Kidney (tissue), 14 donors: ENCODE results near the gene EIF3A. TPM values are rescaled to one million over a fixed set of nuclear protein-coding genes. Genes with fewer than 3 reads are reported as not detected.

Experiments used
- DNase-seq, 5 donors: peaks; one replicate each; pipeline ENCODE4 v3.0.0-alpha.2; 2013 to 2020
- FAIRE-seq: peaks from 2 replicates; lab custom pipeline; 2012; peaks lifted over from hg19 to GRCh38; lab: Jason Lieb, UNC
- H3K27ac ChIP-seq, 2 donors: one replicate each; pipeline ENCODE4 v1.7.0; 2013; ENCODE audit warnings: low read depth in 2 of 2, low read length in 2 of 2, inconsistent platforms in 1 of 2
- H3K27me3 ChIP-seq: one replicate; pipeline ENCODE4 v1.7.1; 2013; ENCODE audit warnings: low read length, inconsistent platforms; ENCODE audit not compliant: control insufficient read depth, insufficient read depth
- H3K36me3 ChIP-seq, 3 donors: one replicate each; pipeline versions ENCODE4 v1.7.0 to v1.7.1; 2013; ENCODE audit warnings: low read length in 3 of 3, control low read depth in 1 of 3, inconsistent platforms in 1 of 3; ENCODE audit not compliant: insufficient read depth in 3 of 3, control insufficient read depth in 2 of 3
- H3K4me1 ChIP-seq, 3 donors: one replicate each; pipeline versions ENCODE4 v1.7.0 to v1.7.1; 2013; ENCODE audit warnings: low read length in 3 of 3, inconsistent platforms in 1 of 3, low read depth in 1 of 3; ENCODE audit not compliant: control insufficient read depth in 2 of 3, insufficient read depth in 2 of 3
- H3K4me3 ChIP-seq, 3 donors: one replicate each; pipeline versions ENCODE4 v1.7.0 to v1.8.1; 2013; ENCODE audit warnings: low read length in 3 of 3, control low read depth in 1 of 3, inconsistent platforms in 1 of 3
- H3K9ac ChIP-seq, 3 donors: one replicate each; pipeline versions ENCODE4 v1.7.0 to v1.7.1; 2013; ENCODE audit warnings: low read length in 3 of 3, control low read depth in 1 of 3, inconsistent platforms in 1 of 3
- H3K9me3 ChIP-seq, 3 donors: one replicate each; pipeline versions ENCODE4 v1.7.0 to v1.7.1; 2013; ENCODE audit warnings: low read length in 3 of 3, control low read depth in 1 of 3, inconsistent platforms in 1 of 3; ENCODE audit not compliant: control insufficient read depth in 2 of 3, insufficient read depth in 1 of 3
- CTCF ChIP-seq: IDR thresholded peaks from 3 replicates; pipeline ENCODE4 v1.5.1; 2012; ENCODE audit warnings: mild to moderate bottlenecking, moderate library complexity, borderline replicate concordance; ENCODE audit not compliant: insufficient read depth; ENCODE audit errors: extremely low read depth
- intact Hi-C: fragments of 100-400 bp; cut with DNase I; formaldehyde crosslinking; loops from one replicate; pipeline ENCODE4 v1.11.1; 2022
- polyA plus RNA-seq: library from polyadenylated mRNA; stranded (reverse); fragments of 350-450 nt; fragmentation: Illumina TruSeq; extraction: RNeasy Lipid Tissue Mini Kit (QIAGEN cat#74804); gene quantifications from one replicate; pipeline ENCODE4 v1.2.3, GENCODE V29; 2014; ENCODE audit warnings: low read depth, low replicate concordance; ENCODE audit not compliant: insufficient read depth
- total RNA-seq: library from RNA; stranded (reverse); fragmentation: NEBNext Ultra II Directional; extraction: Animal tissue kit (Norgen Biotek cat#: 25700); gene quantifications from one replicate; pipeline ENCODE4 v1.2.1, GENCODE V29; 2021
- donor health status: control.
- donor health status: control.
- donor health status: control.
- donor health status: control.
- donor health status: control.
- donor health status: DM: yes; HTN: yes; CAD: no.
- donor health status: Normal renal cell carcinoma (clear cell type).

EIF3A gene
- total and polyA plus RNA-seq, 2 donors from 2014 or later = 24.9 to 95.6 TPM

DNA sequence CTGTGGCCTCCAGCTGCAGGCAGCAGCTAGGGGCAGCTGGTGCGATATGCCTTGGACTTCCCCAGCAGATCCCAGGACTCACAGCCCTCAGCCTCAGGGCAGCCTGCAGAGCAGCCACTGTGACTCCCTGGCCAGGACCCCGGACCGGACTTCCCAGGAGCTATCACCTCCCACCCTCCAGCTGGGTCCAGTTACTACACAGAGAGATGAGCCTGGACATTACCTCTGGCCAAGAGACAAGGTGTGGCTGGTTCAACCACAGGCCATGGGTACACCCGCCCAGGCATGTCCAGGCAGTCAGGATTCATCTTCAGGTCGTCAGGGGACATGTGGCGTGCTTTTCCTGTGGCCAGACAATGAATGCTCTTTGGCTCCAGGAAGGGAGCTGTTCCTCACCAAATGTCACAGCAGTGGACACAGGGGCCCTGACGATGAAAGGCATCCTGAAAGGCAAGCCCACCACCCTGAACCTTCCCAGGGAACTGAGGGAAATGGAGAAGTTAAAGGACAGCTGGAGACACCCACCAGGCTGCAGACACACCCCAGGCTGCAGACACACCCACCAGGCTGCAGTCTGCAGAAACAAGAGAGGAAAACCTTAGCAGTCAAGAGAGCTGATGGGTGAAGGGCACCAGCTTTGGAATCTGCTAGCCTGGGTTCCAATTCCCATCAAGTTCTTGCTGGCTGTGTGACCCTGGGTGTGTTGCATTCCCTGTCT is 76.9 kb downstream of the EIF3A start:
- intact Hi-C loops = no loop called here
- no peak for TF ChIP-seq CTCF
- no peak for DNase-seq

GRCh38 chr10:119001717-119002500 is 78.7 kb downstream of the EIF3A start:
- no peak for TF ChIP-seq CTCF
- Histone ChIP-seq H3K4me1 (no peaks in the 10 kb centered on the region), H3K9ac (no peak overlapping the region), H3K4me3 (no peak overlapping the region), H3K9me3 (no peaks in the 10 kb centered on the region), H3K27me3 (no peaks in the 10 kb centered on the region), H3K36me3 (no peaks in the 10 kb centered on the region), H3K27ac (no peak overlapping the region)
- no peak for FAIRE-seq
- intact Hi-C loops = no loop called here
- no peak for DNase-seq

More for the DNA sequence above, 76.9 kb downstream of the EIF3A start:
- Histone ChIP-seq H3K4me3 (no peak overlapping the region), H3K27ac (no peak overlapping the region), H3K4me1 (no peaks in the 10 kb centered on the region), H3K9ac (no peak overlapping the region), H3K9me3 (no peaks in the 10 kb centered on the region), H3K36me3 (no peaks in the 10 kb centered on the region), H3K27me3 (no peaks in the 10 kb centered on the region)
- no peak for FAIRE-seq

- Histone ChIP-seq H3K9me3 (no peaks in the 10 kb centered on the region), H3K4me3 (no peak overlapping the region), H3K4me1 (no peaks in the 10 kb centered on the region), H3K36me3 (no peaks in the 10 kb centered on the region), H3K9ac (no peak overlapping the region), H3K27me3 (no peaks in the 10 kb centered on the region), H3K27ac (no peak overlapping the region)
- intact Hi-C loops = no loop called here
- no peak for FAIRE-seq
- DNase-seq = no peak
- no peak for TF ChIP-seq CTCF
These were observed 82.4 kb downstream of the EIF3A start for GRCh38 chr10:118998183-118998582.
